ENCODE results near the gene RIPOR3. TPM values are rescaled to one million over a fixed set of nuclear protein-coding genes. Genes with fewer than 3 reads are reported as not detected.

Gene RIPOR3
- total and polyA plus RNA-seq, 11 donors = 2.4 to 20.7 (median 4.9) TPM

DNA sequence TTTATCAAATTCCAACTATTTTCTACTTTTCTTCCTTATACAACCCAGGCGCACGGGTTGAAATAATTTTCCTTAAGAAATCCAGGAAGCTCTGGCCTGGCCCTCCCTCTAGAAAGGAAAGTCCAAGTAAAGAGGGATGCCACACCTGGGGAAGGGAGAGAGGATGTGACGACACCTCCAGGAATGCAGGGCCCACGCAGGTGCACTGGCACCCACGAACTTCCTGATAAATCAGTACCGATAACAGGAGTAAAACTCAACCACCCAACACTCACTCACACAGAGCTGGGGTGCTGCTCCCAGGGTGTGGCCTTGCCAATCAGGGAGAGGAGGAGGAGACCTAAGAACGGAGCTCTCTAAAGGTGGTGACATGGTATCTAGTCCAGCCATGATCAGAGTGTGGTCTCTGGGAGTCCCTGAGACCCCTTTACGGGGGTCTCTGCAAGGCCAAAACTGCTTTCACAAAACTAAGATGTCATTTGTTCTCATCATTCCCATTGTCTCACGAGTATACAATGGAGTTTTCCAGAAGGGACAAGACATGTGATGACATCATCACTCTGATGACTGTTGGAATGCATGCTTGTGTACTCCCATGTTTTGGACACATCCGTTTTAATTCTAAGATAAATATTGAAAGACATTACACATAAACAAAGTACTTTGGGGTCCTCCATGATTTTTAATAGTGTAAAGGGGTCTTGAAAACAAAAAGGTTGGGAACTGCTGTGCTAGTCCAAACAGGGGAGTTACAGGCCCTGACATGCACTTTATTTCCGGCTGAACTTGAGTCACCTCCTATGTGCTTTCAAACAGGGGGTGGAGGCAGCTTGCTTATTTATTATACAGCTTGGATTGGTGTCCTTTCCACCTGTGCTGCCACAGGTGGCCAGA lies 37.9 kb upstream of the RIPOR3 start:
- H3K4me3 ChIP-seq = no peak overlapping the region
- H3K4me1 ChIP-seq = peaks cover 0 to 56% (median 22%) of the 10 kb centered on the region in 12 donors
- 71 to 81% (median 79%) methylated on average over 11 of the region's 11 CpGs for WGBS, 4 donors
- peak overlapping the region in 1 of 12 donors; percentile 95 for H3K27ac ChIP-seq
- no peak for TF ChIP-seq POLR2A (IDR thresholded peaks at IDR 0.05)
- TF ChIP-seq, protein P1, sequence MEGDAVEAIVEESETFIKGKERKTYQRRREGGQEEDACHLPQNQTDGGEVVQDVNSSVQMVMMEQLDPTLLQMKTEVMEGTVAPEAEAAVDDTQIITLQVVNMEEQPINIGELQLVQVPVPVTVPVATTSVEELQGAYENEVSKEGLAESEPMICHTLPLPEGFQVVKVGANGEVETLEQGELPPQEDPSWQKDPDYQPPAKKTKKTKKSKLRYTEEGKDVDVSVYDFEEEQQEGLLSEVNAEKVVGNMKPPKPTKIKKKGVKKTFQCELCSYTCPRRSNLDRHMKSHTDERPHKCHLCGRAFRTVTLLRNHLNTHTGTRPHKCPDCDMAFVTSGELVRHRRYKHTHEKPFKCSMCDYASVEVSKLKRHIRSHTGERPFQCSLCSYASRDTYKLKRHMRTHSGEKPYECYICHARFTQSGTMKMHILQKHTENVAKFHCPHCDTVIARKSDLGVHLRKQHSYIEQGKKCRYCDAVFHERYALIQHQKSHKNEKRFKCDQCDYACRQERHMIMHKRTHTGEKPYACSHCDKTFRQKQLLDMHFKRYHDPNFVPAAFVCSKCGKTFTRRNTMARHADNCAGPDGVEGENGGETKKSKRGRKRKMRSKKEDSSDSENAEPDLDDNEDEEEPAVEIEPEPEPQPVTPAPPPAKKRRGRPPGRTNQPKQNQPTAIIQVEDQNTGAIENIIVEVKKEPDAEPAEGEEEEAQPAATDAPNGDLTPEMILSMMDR (IDR thresholded peaks at IDR 0.05) = no peak
- DNase-seq (no peak), ATAC-seq (no peak)
- intact Hi-C loops (cut with DNase I) = no loop called here
- H3K36me3 ChIP-seq = no peaks in the 10 kb centered on the region
- peaks cover 0 to 18% (median 0%) of the 10 kb centered on the region in 9 donors for H3K27me3 ChIP-seq
- no peaks in the 10 kb centered on the region for H3K9me3 ChIP-seq

DNA sequence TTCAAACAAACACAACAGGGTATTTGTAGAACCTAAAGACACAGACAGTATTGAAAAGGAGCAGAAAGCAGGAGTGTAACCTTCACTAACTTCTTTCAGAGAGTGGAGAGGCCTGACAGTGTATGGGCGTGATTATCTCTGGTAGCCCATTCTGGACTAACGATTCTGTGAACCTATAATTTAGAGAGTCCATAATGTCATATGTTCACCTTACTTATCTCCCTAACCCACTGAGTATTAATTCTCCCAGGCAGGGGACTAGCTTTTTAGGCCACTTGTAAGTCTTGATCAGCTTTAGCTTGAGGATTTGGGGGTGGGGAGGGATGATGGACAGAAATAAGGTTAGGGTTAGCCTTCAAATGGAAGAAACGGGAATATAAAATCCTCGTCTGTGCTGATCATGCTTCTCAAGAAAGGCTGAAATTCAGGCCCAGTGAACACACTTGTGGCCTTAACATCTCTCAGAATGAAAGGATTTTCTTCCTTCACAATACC lies 37.2 kb upstream of the RIPOR3 start:
- ATAC-seq (no peak), DNase-seq (no peak)
- peaks cover 0 to 52% (median 24%) of the 10 kb centered on the region in 12 donors for H3K4me1 ChIP-seq
- no peaks in the 10 kb centered on the region for H3K9me3 ChIP-seq
- 89 to 94% (median 91%) methylated on average over 4 of the region's 4 CpGs for WGBS, 4 donors
- peaks cover 0 to 18% (median 0%) of the 10 kb centered on the region in 9 donors for H3K27me3 ChIP-seq
- no peak overlapping the region for H3K4me3 ChIP-seq
- TF ChIP-seq, protein P1 (IDR thresholded peaks at IDR 0.05) = no peak
- TF ChIP-seq POLR2A (IDR thresholded peaks at IDR 0.05) = no peak
- intact Hi-C loops (cut with DNase I) = no loop called here
- H3K27ac ChIP-seq = no peak overlapping the region
- no peaks in the 10 kb centered on the region for H3K36me3 ChIP-seq

DNA sequence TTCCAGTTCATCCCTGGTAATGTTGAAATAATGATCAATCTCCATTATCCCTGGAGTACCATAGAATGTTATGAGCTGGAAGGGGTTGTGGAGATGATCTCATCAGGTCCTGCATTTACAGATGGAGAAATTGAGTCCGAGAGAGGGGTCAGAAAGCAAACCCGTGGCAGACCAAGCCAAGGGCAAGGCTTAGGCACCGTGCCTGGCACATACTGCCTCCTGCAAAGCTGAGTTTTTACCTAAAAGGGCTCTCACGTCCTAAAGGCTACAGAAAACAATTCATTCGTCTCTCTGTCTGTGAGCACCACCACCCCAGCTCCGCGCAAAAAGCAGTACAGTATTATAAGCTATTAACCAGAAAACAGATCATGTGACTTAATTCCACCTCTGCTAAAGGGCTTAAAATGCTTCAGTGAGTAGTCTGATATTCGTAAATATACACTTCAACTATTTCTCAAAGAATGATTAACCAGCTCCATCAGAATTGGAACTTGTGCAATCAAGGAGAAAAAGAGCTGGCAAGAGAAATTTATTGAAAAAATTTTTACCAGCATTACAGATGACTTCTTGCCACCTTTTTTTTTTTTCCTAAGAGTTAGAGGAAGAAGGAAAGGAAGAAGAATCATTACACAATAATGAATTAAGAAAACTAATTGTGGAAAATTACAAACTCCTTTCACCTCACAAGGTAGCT lies 36.6 kb upstream of the RIPOR3 start:
- no peaks in the 10 kb centered on the region for H3K36me3 ChIP-seq
- peaks cover 0 to 46% (median 24%) of the 10 kb centered on the region in 12 donors for H3K4me1 ChIP-seq
- H3K27ac ChIP-seq = no peak overlapping the region
- peaks cover 0 to 18% (median 0%) of the 10 kb centered on the region in 9 donors for H3K27me3 ChIP-seq
- DNase-seq = no peak
- ATAC-seq = no peak
- H3K4me3 ChIP-seq = no peak overlapping the region
- no peaks in the 10 kb centered on the region for H3K9me3 ChIP-seq
- WGBS, 4 donors = 71 to 83% (median 79%) methylated on average over 8 of the region's 8 CpGs
- intact Hi-C loops (cut with DNase I) = no loop called here
- no peak for TF ChIP-seq POLR2A (IDR thresholded peaks at IDR 0.05)
- TF ChIP-seq, protein P1 (IDR thresholded peaks at IDR 0.05) = no peak
